Fibroblast of the conjunctiva (primary cell): ENCODE results near the gene MTG1.
"Not testable (repeated sequence)": the region's sequence is repeated elsewhere in the genome, so short reads cannot be mapped to it uniquely, and the experiment has no call there.

Experiments used
- DNase-seq: peaks from one replicate; pipeline ENCODE4 v3.0.0-alpha.2; 2010; ENCODE audit warnings: low read depth

MTG1 gene

DNA sequence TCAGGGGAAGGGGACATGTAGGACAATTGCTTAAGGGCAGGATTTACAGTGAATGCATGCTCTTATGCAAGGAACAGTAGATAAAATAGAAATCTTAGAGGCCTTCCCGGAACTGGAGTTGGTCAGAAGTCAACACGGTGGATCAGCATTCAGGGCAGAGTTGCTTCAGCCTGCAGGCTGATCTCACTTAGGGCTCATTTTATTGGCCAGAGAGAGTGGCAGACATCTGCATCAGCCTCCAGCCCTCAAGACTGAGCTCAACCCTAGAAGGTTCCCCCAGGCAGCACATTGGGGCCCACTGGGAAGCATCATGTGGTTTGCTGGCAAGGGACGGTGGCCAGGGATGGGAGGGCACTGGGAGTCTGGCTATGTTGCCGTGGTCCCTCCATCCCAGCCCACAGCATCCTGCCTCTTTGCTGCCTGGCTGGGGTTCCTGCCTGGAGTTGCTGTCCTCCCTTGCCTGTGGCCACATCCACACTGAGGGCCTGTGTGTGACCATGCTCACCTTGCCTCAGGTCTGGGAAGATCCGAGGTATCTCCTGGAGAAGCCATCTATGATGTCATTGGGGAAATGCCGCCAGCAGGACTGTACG lies 72.8 kb downstream of the MTG1 start:
- no peak for DNase-seq

- DNase-seq, result no peak
Observed at GRCh38 chr10:133467286-133467911, 73.4 kb downstream of the MTG1 start.

DNA sequence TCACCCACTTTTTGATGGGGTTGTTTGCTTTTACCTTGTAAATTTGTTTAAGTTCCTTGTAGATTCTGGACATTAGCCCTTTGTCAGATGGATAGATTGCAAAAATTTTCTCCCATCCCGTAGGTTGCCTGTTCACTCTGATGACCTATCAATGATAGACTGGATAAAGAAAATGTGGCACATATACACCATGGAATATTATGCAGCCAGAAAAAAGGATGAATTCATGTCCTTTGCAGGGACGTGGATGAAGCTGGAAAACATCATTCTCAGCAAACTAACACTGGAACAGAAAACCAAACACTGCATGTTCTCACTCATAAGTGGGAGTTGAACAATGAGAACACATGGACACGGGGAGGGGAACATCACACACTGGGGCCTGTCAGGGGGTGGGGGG lies 75.2 kb downstream of the MTG1 start:
- not testable (repeated sequence) for DNase-seq

DNA sequence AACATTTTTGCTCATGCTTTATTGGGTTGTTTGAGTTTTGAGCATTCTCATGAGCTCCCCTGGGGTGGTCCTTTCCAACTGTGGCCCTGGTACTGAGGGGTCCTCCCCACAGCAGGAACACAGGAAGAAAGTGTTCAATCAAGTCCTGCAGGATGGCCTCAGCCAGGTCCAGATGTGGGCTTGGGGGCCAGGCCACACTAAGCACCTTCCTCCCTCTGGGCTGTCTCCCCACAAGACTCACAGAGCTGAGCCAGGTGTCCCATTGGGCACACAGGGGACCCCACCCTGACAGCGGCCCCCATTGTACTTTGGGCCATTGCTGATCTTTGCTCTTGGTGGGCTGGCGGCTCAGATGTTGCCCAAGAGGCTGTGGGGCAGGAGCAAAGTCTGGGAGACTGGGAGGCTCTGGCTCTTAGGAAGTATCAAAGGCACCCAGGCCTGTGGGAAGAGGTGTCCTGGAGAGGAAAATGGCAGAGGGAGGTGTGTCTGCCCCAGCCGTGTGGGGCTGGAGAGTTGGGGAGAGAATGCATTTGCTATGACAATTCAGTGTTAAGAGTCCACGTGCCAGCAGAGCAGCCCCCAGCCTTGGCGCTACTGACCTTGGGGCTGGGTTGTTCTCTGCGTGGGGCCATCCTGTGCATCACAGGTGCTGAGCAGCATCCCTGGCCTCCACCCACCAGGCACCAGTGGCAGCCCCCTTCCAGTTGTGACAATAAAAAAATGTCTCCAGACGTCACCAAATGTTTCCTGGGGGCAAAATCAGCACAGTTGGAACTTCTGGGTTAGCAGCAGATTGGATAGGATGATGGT lies 77.5 kb downstream of the MTG1 start:
- no peak for DNase-seq
